GM18907 (cell line): ENCODE results near the gene DHRS4L2.
A peak's percentile ranks its signal among the peaks of the same experiment; 100 is the strongest.

Experiments used
- ATAC-seq: cut with Tn5 transposase; IDR thresholded peaks from one replicate; pipeline ENCODE4 v1.9.1; 2021; ENCODE audit warnings: mild to moderate bottlenecking, moderate library complexity; ENCODE audit not compliant: unreplicated experiment

Gene DHRS4L2

GRCh38 chr14:24051789-24052655 is 63.3 kb downstream of the DHRS4L2 start, which contains the start of gene CARMIL3:
Gene CARMIL3, plus strand, starts transcription at chr14:24052009. Its CDS starts 145 bp downstream, at chr14:24052154.
- peak; percentile 67 for ATAC-seq

- ATAC-seq = no peak
Observed at GRCh38 chr14:24052656-24053547, 64.2 kb downstream of the DHRS4L2 start.

DNA sequence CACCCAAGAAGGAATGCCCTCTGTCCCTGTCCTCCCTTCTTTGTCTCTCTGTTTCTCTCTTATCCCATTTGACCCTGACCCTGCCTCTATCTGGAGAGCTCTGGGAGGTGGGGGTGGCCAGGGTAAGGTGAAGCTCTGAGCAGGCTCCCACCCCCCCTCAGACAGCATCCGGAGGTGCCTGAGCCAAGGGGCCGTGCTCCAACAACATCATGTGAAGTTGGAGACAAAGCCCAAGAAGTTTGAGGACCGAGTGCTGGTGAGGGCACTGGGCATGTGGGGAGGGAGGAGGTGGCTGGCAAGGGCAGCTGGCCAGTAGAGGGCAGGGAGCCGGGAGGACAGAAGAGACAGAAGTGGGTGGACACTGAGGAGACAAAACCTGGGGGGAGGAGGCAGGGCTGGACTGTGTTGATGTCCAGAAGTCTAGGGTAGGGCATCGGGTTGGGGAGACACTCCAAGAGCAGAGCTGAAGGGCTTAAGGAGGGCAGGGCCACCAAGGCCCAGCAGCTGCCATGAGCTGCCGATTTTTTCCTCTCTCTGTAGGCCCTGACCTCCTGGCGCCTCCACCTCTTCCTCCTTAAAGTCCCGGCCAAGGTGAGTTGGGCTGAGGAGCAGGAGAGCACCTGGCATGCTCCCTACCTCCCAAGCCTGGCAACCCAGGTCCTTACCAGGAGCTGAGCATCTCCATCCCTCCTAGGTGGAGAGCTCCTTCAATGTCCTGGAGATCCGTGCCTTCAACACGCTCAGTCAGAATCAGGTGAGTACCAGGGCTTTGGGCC is 65.0 kb downstream of the DHRS4L2 start:
- no peak for ATAC-seq

GRCh38 chr14:24054324-24054641 is 65.6 kb downstream of the DHRS4L2 start:
- no peak for ATAC-seq

- no peak for ATAC-seq
Observed at GRCh38 chr14:24054646-24055045, 65.9 kb downstream of the DHRS4L2 start.
